ENCODE results near the gene MAP4K3.

MAP4K3 gene

DNA sequence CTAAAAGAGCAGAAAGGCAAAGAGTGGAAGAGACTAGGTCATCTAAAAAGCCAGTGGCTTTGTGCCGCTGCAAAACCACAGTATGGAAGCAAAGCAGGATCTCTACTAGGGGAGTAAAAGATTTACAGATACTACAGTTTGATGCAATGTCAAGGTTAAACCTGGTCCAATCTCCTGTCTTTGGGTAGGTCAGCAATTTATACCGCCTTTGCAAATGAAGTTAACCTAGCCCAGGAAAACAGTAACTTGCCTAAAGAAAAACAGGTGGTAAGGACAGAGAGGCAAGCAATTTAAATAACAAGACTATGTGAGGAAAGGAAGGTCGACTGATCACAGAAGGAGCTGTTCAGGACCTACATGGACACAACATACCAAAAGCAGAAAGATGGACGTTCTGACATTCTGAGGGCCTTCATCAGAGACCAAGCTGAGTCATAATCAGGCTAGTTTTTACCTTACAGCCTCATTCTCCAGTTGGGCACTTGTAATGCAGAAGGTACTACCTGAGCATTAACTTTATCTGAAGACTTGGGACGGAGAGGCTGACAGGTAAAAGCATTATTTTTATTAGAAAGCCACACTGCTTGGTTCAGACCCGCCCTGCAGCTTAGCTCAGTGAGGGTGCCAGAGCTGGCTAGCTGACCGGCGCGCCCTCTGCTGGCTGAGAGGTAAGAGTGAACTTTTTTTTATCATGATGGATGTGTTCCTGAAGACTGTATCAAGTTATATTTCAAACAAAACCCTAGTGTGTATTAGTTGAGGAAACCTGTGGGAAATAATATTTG lies 209.3 kb downstream of the MAP4K3 start:
- DNase-seq = peak; percentile 47

- no peak for DNase-seq
Measured at GRCh38 chr2:39225567-39225966, 211.5 kb downstream of the MAP4K3 start.

DNA sequence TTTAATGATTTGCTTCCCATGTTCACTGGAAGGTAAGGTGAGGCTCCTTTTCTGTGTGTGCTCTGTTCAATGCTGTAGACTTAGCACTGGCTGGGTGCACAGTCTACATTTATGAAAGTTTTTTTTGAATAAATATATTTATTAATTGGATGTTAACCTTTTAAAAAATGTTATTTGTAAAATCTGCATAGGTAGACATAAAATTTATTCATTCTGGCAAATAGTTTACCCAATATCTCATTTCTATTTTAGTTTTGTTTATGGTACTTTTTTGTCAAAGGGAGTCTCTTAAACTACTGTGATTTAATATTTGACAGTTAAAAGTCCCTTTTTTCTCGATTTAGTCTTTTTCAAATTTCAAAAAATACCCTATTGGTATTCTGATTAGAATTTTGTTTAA lies 213.2 kb downstream of the MAP4K3 start:
- DNase-seq = no peak

DNA sequence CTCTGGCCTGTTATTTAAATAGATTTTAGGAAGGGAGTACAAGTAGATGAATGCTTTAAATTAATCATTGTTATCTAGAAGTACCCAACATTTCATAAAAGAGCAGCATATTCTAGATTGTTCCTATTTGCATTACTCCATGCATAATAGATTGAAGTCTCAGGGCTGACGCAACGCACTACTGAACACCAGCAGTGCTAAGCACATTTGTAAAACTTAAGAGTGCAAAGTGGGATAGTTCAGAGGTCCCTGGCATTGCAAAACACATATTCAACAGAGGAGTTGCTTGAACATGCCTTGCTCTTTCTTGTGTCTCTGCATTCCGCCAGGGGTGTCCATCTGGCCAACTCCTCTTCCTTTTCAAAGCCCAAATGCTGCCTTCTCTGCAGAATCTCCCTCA lies 215.6 kb downstream of the MAP4K3 start:
- DNase-seq = no peak

GRCh38 chr2:39220136-39220535 lies 216.9 kb downstream of the MAP4K3 start:
- DNase-seq = no peak

DNA sequence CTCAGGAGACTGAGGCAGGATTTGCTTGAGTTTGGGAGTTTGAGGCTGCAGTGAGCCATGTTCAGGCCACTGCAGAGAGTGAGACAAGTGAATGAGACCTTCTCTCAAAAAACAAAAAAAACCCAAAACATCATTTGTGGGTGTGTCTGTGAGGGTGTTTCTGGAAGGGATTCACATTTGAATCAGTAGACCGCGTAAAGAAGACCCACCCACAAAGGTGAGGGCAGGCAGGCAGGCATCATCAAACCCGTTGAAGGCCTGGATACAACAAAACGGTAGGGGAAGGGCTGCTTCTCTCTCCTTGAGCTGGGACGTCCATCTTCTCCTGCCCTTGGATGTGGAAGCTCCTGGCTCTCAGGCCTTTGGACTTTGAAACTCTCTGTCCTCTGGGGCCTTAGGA lies 218.7 kb downstream of the MAP4K3 start:
- no peak for DNase-seq

GRCh38 chr2:39217192-39217550 lies 219.9 kb downstream of the MAP4K3 start:
- no peak for DNase-seq

DNA sequence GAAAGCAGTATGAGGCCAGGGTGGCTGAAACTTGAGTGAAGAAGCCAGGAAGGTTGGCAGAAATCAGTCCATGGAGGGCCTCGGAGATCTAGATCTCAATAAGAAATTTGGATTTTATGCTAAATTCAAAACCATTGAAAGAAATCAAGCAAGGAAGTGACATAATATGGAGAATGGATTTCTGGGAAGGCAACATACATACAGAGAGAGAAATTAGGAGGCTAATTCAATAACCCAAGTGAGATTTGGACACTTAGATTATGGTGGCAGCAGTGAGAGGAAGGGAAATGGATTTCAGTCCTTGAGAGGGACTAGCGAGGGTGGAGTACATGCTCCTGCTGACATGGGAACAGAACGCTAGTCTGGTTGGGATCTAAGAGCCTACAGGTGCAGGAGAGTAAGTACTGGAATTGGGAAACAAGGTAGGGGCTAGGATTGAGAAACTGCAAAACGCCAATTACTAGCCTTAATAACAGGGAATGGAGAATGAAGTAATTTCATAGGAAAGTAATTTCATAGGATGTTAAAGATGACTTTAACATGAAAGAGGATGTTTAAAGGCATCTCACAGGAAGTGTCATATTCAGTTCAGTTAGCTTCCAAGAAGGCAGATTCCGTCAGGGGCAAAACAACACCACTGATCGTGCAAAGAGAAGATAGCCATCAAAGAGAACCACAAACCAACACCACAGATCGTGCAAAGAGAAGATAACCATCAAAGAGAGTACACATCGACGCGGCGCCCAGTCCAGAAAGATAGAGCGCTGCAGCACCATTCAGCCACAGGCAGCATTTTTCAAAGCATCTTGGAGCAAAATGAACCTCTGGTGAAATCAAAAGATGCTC lies 220.5 kb downstream of the MAP4K3 start:
- no peak for DNase-seq

DNA sequence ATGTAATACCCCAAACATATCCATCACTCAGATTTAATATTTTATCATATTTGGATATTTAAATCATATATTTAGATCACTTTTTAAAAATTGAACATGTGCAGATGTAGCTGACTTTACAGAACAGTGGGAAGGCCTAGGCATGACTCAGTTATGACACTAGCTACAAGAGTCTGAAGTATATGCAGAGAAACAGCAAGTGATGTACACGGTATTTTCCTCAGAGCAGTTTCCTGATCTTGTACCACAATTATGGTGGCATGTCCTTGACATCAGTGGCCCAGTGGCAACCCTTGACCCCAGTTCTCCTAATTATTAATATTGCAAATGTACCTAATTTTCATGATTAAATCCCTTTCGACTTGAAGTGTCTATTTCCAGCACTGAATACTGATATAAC lies 221.5 kb downstream of the MAP4K3 start:
- DNase-seq = no peak

DNA sequence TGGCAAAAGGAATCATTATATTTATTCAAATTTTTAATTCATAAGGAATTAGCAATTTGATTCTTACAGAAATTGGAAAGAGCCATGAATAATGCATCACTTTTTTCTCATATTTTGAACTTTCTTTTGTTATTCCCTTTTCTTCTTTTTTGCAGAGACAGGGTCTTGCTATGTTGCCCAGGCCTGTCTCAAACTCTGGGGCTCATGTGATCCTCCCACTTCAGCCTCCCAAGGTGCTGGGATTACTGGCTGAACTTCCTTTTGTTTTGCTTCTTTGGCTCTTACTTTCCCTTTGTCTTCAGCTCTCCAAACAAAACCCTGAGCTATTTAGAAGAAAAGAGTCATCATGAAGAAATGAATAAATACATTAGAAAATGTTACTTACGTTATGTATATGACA lies 224.1 kb downstream of the MAP4K3 start:
- DNase-seq = no peak

GRCh38 chr2:39210846-39211245 lies 226.2 kb downstream of the MAP4K3 start:
- no peak for DNase-seq

DNA sequence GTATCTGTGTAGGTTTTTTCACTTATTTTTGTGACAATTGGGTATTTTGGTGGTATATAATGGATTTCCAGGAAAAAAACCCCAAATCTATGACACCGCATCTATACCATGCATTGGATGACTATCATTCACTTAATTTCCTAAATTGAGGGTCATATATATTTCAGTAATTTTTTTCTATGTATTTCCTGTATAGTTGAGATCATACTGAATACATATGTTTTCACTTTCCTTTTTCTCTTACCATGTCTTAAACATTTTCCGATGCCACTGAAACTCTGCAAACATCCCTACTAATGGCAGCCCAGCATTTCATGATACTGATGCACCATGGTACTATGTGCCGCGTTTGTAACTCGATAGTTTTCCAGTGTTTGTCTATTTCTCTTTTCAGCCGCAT lies 233.7 kb downstream of the MAP4K3 start:
- no peak for DNase-seq

GRCh38 chr2:39202639-39203369 lies 234.3 kb downstream of the MAP4K3 start:
- no peak for DNase-seq
